C4-2B (cell line): ENCODE data around the gene PROCR.
"Not testable (repeated sequence)": the region's sequence is repeated elsewhere in the genome, so short reads cannot be mapped to it uniquely, and the experiment has no call there.

Experiments used
- H3K27ac ChIP-seq: fragments of 450-650 bp; 2 replicates; pipeline ENCODE4 v1.5.1; 2017
- CTCF ChIP-seq: fragments of 450-650 bp; conservative IDR thresholded peaks from 2 replicates; pipeline ENCODE4 v1.5.1; 2017; ENCODE audit warnings: mild to moderate bottlenecking
- ZFX ChIP-seq: fragments of 450-650 bp; IDR thresholded peaks from 2 replicates; pipeline ENCODE4 v1.6.1; 2017

The PROCR gene

GRCh38 chr20:35179292-35180212, 7.7 kb downstream of the PROCR start:
- TF ChIP-seq ZFX (no peak), CTCF (no peak)
- no peak overlapping the region for H3K27ac ChIP-seq

- TF ChIP-seq CTCF (no peak), ZFX (no peak)
- H3K27ac ChIP-seq, result no peak overlapping the region
Observed at GRCh38 chr20:35180266-35180665, 8.4 kb downstream of the PROCR start.

- H3K27ac ChIP-seq, result no peak overlapping the region
- TF ChIP-seq ZFX (no peak), CTCF (no peak)
Observed at GRCh38 chr20:35181731-35182130, 9.9 kb downstream of the PROCR start.

GRCh38 chr20:35186691-35187289, 14.9 kb downstream of the PROCR start:
- H3K27ac ChIP-seq, result not testable (repeated sequence)

- H3K27ac ChIP-seq, result no peak overlapping the region
- TF ChIP-seq CTCF, result no peak
- no peak for TF ChIP-seq ZFX
Observed at GRCh38 chr20:35187584-35188190, 15.8 kb downstream of the PROCR start.

GRCh38 chr20:35189223-35189622, 17.4 kb downstream of the PROCR start:
- not testable (repeated sequence) for H3K27ac ChIP-seq

- no peak for TF ChIP-seq ZFX
- no peak overlapping the region for H3K27ac ChIP-seq
Observed at GRCh38 chr20:35190556-35190955, 18.7 kb downstream of the PROCR start.

- TF ChIP-seq ZFX, result no peak
- no peak overlapping the region for H3K27ac ChIP-seq
Observed at GRCh38 chr20:35191419-35192117, 19.7 kb downstream of the PROCR start.

GRCh38 chr20:35192118-35192872, 20.4 kb downstream of the PROCR start:
- no peak overlapping the region for H3K27ac ChIP-seq

GRCh38 chr20:35193031-35193791, 21.3 kb downstream of the PROCR start:
- not testable (repeated sequence) for H3K27ac ChIP-seq

More at GRCh38 chr20:35192118-35192872, 20.4 kb downstream of the PROCR start:
- TF ChIP-seq ZFX (no peak), CTCF (no peak)
